GM23338 (cell line): ENCODE data around the gene CYFIP2. TPM values are rescaled to one million over a fixed set of nuclear protein-coding genes. Genes with fewer than 3 reads are reported as not detected.

ENCODE experiments used
- ATAC-seq: fragments of 200-7000 bp; cut with Tn5 transposase; 3 replicates; pipeline ENCODE4 v1.9.1; 2020
- DNase-seq: peaks from one replicate; pipeline ENCODE4 v3.0.0-alpha.2; 2015; ENCODE audit warnings: low spot score
- H2AFZ ChIP-seq: fragments of 200-600 bp; sonication (generic); 2 replicates; pipeline ENCODE4 v1.8.0; 2016; ENCODE audit warnings: antibody characterized with exemption, mild to moderate bottlenecking, moderate library complexity
- H3F3A ChIP-seq: fragments of 200-600 bp; sonication (generic); replicated peaks from 2 replicates; pipeline ENCODE4 v1.8.0; 2017; ENCODE audit warnings: antibody characterized with exemption, mixed run types, low read depth
- H3K27ac ChIP-seq: fragments of 200-600 bp; sonication (generic); 2 replicates; pipeline ENCODE4 v1.6.1; 2016; ENCODE audit warnings: low read depth
- H3K27me3 ChIP-seq: fragments of 200-600 bp; sonication (generic); 2 replicates; pipeline ENCODE4 v1.8.0; 2016; ENCODE audit warnings: mild to moderate bottlenecking, mixed run types, moderate library complexity; ENCODE audit not compliant: insufficient read depth
- H3K36me3 ChIP-seq: fragments of 200-600 bp; sonication (generic); 2 replicates; pipeline ENCODE4 v1.8.0; 2016; ENCODE audit warnings: mild to moderate bottlenecking; ENCODE audit not compliant: insufficient read depth
- H3K4me1 ChIP-seq: fragments of 200-600 bp; sonication (generic); 2 replicates; pipeline ENCODE4 v1.8.0; 2016; ENCODE audit warnings: mild to moderate bottlenecking, moderate library complexity; ENCODE audit not compliant: insufficient read depth
- H3K4me2 ChIP-seq: fragments of 200-600 bp; sonication (generic); 2 replicates; pipeline ENCODE4 v1.7.1; 2017; ENCODE audit warnings: mixed run types
- H3K4me3 ChIP-seq: fragments of 200-600 bp; sonication (generic); 2 replicates; pipeline ENCODE4 v1.6.1; 2016; ENCODE audit warnings: mixed run types
- H3K79me2 ChIP-seq: fragments of 200-600 bp; sonication (generic); replicated peaks from 2 replicates; pipeline ENCODE4 v1.8.0; 2017; ENCODE audit warnings: mild to moderate bottlenecking; ENCODE audit not compliant: insufficient read depth
- H3K9me2 ChIP-seq: fragments of 200-600 bp; sonication (generic); 2 replicates; pipeline ENCODE4 v1.8.0; 2017; ENCODE audit not compliant: insufficient read depth
- H4K20me1 ChIP-seq: fragments of 200-600 bp; sonication (generic); replicated peaks from 2 replicates; pipeline ENCODE4 v1.8.0; 2017; ENCODE audit warnings: mild to moderate bottlenecking; ENCODE audit not compliant: insufficient read depth
- H3K27ac Mint-ChIP-seq: 2 replicates; pipeline ENCODE4 v1.8.0; 2020; ENCODE audit warnings: inconsistent platforms, mild to moderate bottlenecking, moderate library complexity, mixed read lengths
- H3K27me3 Mint-ChIP-seq: 3 replicates; pipeline ENCODE4 v1.8.0; 2022; ENCODE audit warnings: low read depth, mild to moderate bottlenecking, moderate library complexity, mixed read lengths, inconsistent platforms; ENCODE audit not compliant: insufficient read depth, poor library complexity
- H3K36me3 Mint-ChIP-seq: 3 replicates; pipeline ENCODE4 v1.8.0; 2021; ENCODE audit warnings: low read depth, mild to moderate bottlenecking, inconsistent platforms, moderate library complexity, mixed read lengths
- H3K4me1 Mint-ChIP-seq: 3 replicates; pipeline ENCODE4 v1.8.0; 2020; ENCODE audit warnings: mild to moderate bottlenecking, inconsistent platforms, mixed read lengths
- H3K4me3 Mint-ChIP-seq: 3 replicates; pipeline ENCODE4 v1.8.0; 2021; ENCODE audit warnings: moderate library complexity, mild to moderate bottlenecking, inconsistent platforms, mixed read lengths
- H3K9me3 Mint-ChIP-seq: 3 replicates; pipeline ENCODE4 v1.8.0; 2020; ENCODE audit warnings: moderate library complexity, mild to moderate bottlenecking, inconsistent platforms, mixed read lengths
- CREB1 ChIP-seq: fragments of 250-450 bp; sonication (Bioruptor Pico); IDR thresholded peaks from 2 replicates; pipeline ENCODE4 v1.5.0; 2020; ENCODE audit warnings: low read depth, mild to moderate bottlenecking, moderate library complexity
- ETS1 ChIP-seq: IDR thresholded peaks from 2 replicates; pipeline ENCODE4 v1.6.1; 2016; ENCODE audit warnings: antibody characterized with exemption
- EZH2 ChIP-seq: fragments of 200-600 bp; sonication (generic); IDR thresholded peaks from one replicate; pipeline ENCODE4 v1.8.0; 2017; ENCODE audit warnings: antibody characterized with exemption, mild to moderate bottlenecking, low read depth; ENCODE audit not compliant: unreplicated experiment
- EZH2phosphoT487 ChIP-seq: fragments of 200-600 bp; sonication (generic); IDR thresholded peaks from one replicate; pipeline ENCODE4 v1.8.1; 2018; ENCODE audit warnings: antibody characterized with exemption; ENCODE audit not compliant: unreplicated experiment
- NANOG ChIP-seq: IDR thresholded peaks from 2 replicates; pipeline ENCODE4 v1.6.1; 2016; ENCODE audit warnings: antibody characterized with exemption, borderline replicate concordance
- POLR2AphosphoS5 ChIP-seq: IDR thresholded peaks from 2 replicates; pipeline ENCODE4 v1.6.1; 2016; ENCODE audit warnings: antibody characterized with exemption, low read depth
- ZNF114 ChIP-seq: fragments of 250-450 bp; sonication (Bioruptor Pico); IDR thresholded peaks from 2 replicates; pipeline ENCODE4 v1.5.0; 2020; ENCODE audit warnings: mild to moderate bottlenecking, moderate library complexity
- ZNF462 ChIP-seq: fragments of 250-450 bp; sonication (Bioruptor Pico); IDR thresholded peaks from 2 replicates; pipeline ENCODE4 v1.5.0; 2020; ENCODE audit warnings: mild to moderate bottlenecking, moderate library complexity
- polyA plus RNA-seq: library from polyadenylated mRNA; unstranded; fragments of >200 nt; fragmentation: Nextera tagmentation; extraction: Ambion mirVana; gene quantifications from 2 replicates; pipeline ENCODE4 v1.2.1, GENCODE V29; 2016
- total RNA-seq: library from RNA; depleted of rRNA; stranded (reverse); fragments of >200 nt; shearing (Covaris generic); gene quantifications from 2 replicates; pipeline ENCODE4 v1.2.3, GENCODE V29; 2014

CYFIP2 gene
- total and polyA plus RNA-seq, 2 experiments from 2014 or later: 54.1 to 98.4 TPM

- Histone ChIP-seq H3F3A (no peaks in the 10 kb centered on the region), H3K4me2 (peak overlapping the region; percentile 87), H3K4me3 (peak overlapping the region; percentile 78), H2AFZ (no peak overlapping the region), H3K4me1 (peaks cover 33% of the 10 kb centered on the region), H3K27me3 (no peaks in the 10 kb centered on the region), H3K9me2 (no peaks in the 10 kb centered on the region), H3K36me3 (no peaks in the 10 kb centered on the region; the same call in 1 of the 2 replicates), H4K20me1 (peaks cover 6% of the 10 kb centered on the region), H3K79me2 (peaks cover 60% of the 10 kb centered on the region), H3K27ac (no peak overlapping the region)
- Mint-ChIP-seq H3K36me3 (no peaks in the 10 kb centered on the region), H3K4me3 (peak overlapping the region; percentile 82; the same call in 2 of the 3 replicates), H3K9me3 (no peaks in the 10 kb centered on the region), H3K27me3 (peaks cover 13% of the 10 kb centered on the region), H3K27ac (no peak overlapping the region), H3K4me1 (peaks cover 44% of the 10 kb centered on the region)
- no peak for DNase-seq
- ATAC-seq: no peak
- TF ChIP-seq EZH2phosphoT487 (no peak), POLR2AphosphoS5 (no peak), CREB1 (CRISPR knock-in tag) (no peak), EZH2 (no peak), ZNF114 (CRISPR knock-in tag) (no peak), ETS1 (no peak)
Measured at GRCh38 chr5:157267761-157268480, 2.0 kb downstream of the CYFIP2 start.

GRCh38 chr5:157269165-157269671 is 3.3 kb downstream of the CYFIP2 start:
- H3K27me3 Mint-ChIP-seq: peaks cover 12% of the 10 kb centered on the region
- no peaks in the 10 kb centered on the region for H3F3A ChIP-seq
- H3K9me3 Mint-ChIP-seq: no peaks in the 10 kb centered on the region
- peak overlapping the region; percentile 34; the same call in 1 of the 3 replicates for H3K4me3 Mint-ChIP-seq
- peaks cover 39% of the 10 kb centered on the region for H3K4me1 Mint-ChIP-seq
- no peak overlapping the region for H3K4me3 ChIP-seq
- no peaks in the 10 kb centered on the region for H3K36me3 Mint-ChIP-seq
- TF ChIP-seq ZNF462 (CRISPR knock-in tag) (no peak), NANOG (no peak), ZNF114 (CRISPR knock-in tag) (no peak), CREB1 (CRISPR knock-in tag) (no peak)
- H4K20me1 ChIP-seq: peaks cover 6% of the 10 kb centered on the region
- ATAC-seq: peak; percentile 52
- H3K27me3 ChIP-seq: no peaks in the 10 kb centered on the region
- H3K4me1 ChIP-seq: peaks cover 33% of the 10 kb centered on the region
- no peaks in the 10 kb centered on the region for H3K9me2 ChIP-seq
- H3K79me2 ChIP-seq: peaks cover 73% of the 10 kb centered on the region
- peak overlapping the region; percentile 44 for H3K27ac Mint-ChIP-seq
- no peak overlapping the region for H2AFZ ChIP-seq
- no peak overlapping the region for H3K27ac ChIP-seq
- H3K36me3 ChIP-seq: no peaks in the 10 kb centered on the region
- H3K4me2 ChIP-seq: peak overlapping the region; percentile 87
- DNase-seq: peak; percentile 73
